GM12864 (cell line): ENCODE measurements around the gene BORCS6.
A peak's percentile ranks its signal among the peaks of the same experiment; 100 is the strongest.

Experiments
- DNase-seq: peaks from one replicate; pipeline ENCODE4 v3.0.0-alpha.2; 2011; ENCODE audit warnings: low read depth
- H3K4me3 ChIP-seq: 2 replicates; pipeline ENCODE4 v1.5.1; 2011; ENCODE audit warnings: mild to moderate bottlenecking, low read depth, low read length, control low read depth
- TF ChIP-seq, protein P1 (sequence below): IDR thresholded peaks from 2 replicates; pipeline ENCODE4 v1.5.1; 2011; ENCODE audit warnings: low read depth, mild to moderate bottlenecking, moderate library complexity, low read length, control low read depth, inconsistent platforms; ENCODE audit errors: missing control alignments

Gene BORCS6

GRCh38 chr17:8151641-8152111 is 38.3 kb downstream of the BORCS6 start:
- DNase-seq = no peak
- H3K4me3 ChIP-seq = peak overlapping the region; percentile 60
- TF ChIP-seq, protein P1, sequence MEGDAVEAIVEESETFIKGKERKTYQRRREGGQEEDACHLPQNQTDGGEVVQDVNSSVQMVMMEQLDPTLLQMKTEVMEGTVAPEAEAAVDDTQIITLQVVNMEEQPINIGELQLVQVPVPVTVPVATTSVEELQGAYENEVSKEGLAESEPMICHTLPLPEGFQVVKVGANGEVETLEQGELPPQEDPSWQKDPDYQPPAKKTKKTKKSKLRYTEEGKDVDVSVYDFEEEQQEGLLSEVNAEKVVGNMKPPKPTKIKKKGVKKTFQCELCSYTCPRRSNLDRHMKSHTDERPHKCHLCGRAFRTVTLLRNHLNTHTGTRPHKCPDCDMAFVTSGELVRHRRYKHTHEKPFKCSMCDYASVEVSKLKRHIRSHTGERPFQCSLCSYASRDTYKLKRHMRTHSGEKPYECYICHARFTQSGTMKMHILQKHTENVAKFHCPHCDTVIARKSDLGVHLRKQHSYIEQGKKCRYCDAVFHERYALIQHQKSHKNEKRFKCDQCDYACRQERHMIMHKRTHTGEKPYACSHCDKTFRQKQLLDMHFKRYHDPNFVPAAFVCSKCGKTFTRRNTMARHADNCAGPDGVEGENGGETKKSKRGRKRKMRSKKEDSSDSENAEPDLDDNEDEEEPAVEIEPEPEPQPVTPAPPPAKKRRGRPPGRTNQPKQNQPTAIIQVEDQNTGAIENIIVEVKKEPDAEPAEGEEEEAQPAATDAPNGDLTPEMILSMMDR = no peak

- DNase-seq = no peak
- peak overlapping the region; percentile 60 for H3K4me3 ChIP-seq
- TF ChIP-seq, protein P1 = no peak
Observed at GRCh38 chr17:8151120-8151640, 38.8 kb downstream of the BORCS6 start.

GRCh38 chr17:8150194-8151119 is 39.5 kb downstream of the BORCS6 start:
- TF ChIP-seq, protein P1 = no peak
- no peak for DNase-seq
- H3K4me3 ChIP-seq = peak overlapping the region; percentile 60

GRCh38 chr17:8149419-8150193 is 40.4 kb downstream of the BORCS6 start:
- no peak overlapping the region for H3K4me3 ChIP-seq
- no peak for DNase-seq
- TF ChIP-seq, protein P1 = no peak

DNA sequence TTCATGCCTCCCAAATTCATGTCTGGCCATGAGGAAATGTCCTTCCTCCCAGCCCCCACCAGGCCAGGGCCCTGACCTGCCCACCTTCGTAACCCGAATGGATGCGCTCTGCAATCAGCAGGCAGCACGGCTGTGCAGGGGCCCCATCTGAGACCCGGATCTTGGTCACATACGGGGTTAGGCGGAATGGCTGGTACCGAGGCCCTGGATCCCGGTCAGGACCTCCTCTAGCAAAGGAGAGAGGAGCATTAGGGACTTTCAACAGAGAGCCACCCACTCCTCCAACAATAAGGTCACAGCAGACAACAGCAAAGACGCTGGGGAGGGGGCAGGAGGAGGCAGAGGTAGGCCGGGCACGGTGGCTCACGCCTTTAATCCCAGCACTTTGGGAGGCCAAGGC is 41.4 kb downstream of the BORCS6 start:
- no peak overlapping the region for H3K4me3 ChIP-seq
- DNase-seq = no peak
- TF ChIP-seq, protein P1 = no peak

- TF ChIP-seq, protein P1 = no peak
- no peak for DNase-seq
- no peak overlapping the region for H3K4me3 ChIP-seq
Observed at GRCh38 chr17:8147805-8148404, 42.1 kb downstream of the BORCS6 start.
